Smooth muscle cell (in vitro differentiated cells): ENCODE measurements around the gene SDF4. TPM values are rescaled to one million over a fixed set of nuclear protein-coding genes. Genes with fewer than 3 reads are reported as not detected.
"Not testable (repeated sequence)": the region's sequence is repeated elsewhere in the genome, so short reads cannot be mapped to it uniquely, and the experiment has no call there.

Experiments
- DNase-seq: peaks from one replicate; lab custom pipeline; 2025; ENCODE audit not compliant: unreplicated experiment; lab: John Stamatoyannopoulos, UW
- H2AFZ ChIP-seq: fragments of 200-600 bp; sonication (generic); 2 replicates; pipeline ENCODE4 v1.6.0; 2016; ENCODE audit warnings: antibody characterized with exemption, low read depth, mild to moderate bottlenecking
- H3F3A ChIP-seq: fragments of 200-600 bp; sonication (generic); 2 replicates; pipeline ENCODE4 v1.6.0; 2017; ENCODE audit warnings: antibody characterized with exemption, low read depth
- H3K27ac ChIP-seq: fragments of 200-600 bp; sonication (generic); 2 replicates; pipeline ENCODE4 v1.5.1; 2016; ENCODE audit warnings: low read depth, mild to moderate bottlenecking
- H3K27me3 ChIP-seq: fragments of 200-600 bp; sonication (generic); 2 replicates; pipeline ENCODE4 v1.6.1; 2016; ENCODE audit warnings: low read depth, mild to moderate bottlenecking
- H3K36me3 ChIP-seq: fragments of 200-600 bp; sonication (generic); 2 replicates; pipeline ENCODE4 v1.5.1; 2016; ENCODE audit warnings: low read depth
- H3K4me1 ChIP-seq: fragments of 200-600 bp; sonication (generic); 2 replicates; pipeline ENCODE4 v1.5.1; 2016; ENCODE audit warnings: low read depth
- H3K4me2 ChIP-seq: fragments of 200-600 bp; sonication (generic); 2 replicates; pipeline ENCODE4 v1.6.0; 2016; ENCODE audit warnings: mild to moderate bottlenecking
- H3K4me3 ChIP-seq: fragments of 200-600 bp; sonication (generic); 2 replicates; pipeline ENCODE4 v1.5.1; 2016; ENCODE audit warnings: mild to moderate bottlenecking
- H3K79me2 ChIP-seq: fragments of 200-600 bp; sonication (generic); 2 replicates; pipeline ENCODE4 v1.6.0; 2016; ENCODE audit warnings: low read depth, mild to moderate bottlenecking
- H3K9ac ChIP-seq: fragments of 200-600 bp; sonication (generic); 2 replicates; pipeline ENCODE4 v1.6.0; 2016; ENCODE audit warnings: low read depth
- H3K9me3 ChIP-seq: fragments of 200-600 bp; sonication (generic); replicated peaks from 2 replicates; pipeline ENCODE4 v1.5.1; 2016; ENCODE audit warnings: low read depth
- H4K20me1 ChIP-seq: fragments of 200-600 bp; sonication (generic); 2 replicates; pipeline ENCODE4 v1.6.0; 2016; ENCODE audit warnings: low read depth
- CTCF ChIP-seq: fragments of 200-600 bp; sonication (generic); IDR thresholded peaks from 2 replicates; pipeline ENCODE4 v1.5.1; 2017; ENCODE audit warnings: borderline replicate concordance, mild to moderate bottlenecking, antibody characterized with exemption; ENCODE audit not compliant: insufficient read depth, poor library complexity, severe bottlenecking
- WGBS: methylation state at CpG from one replicate; pipeline ENCODE4 v1.1.7; 2016; ENCODE audit warnings: low lambda C conversion rate; 5-methylcytosine and 5-hydroxymethylcytosine counted together
- polyA plus RNA-seq: library from polyadenylated mRNA; unstranded; fragments of >200 nt; fragmentation: Nextera tagmentation; extraction: Ambion mirVana; gene quantifications from 2 replicates; pipeline ENCODE4 v1.2.1, GENCODE V29; 2016
- total RNA-seq: library from RNA; depleted of rRNA; stranded (reverse); fragments of >200 nt; gene quantifications from 2 replicates; pipeline ENCODE4 v1.2.3, GENCODE V29; 2014

SDF4 gene
- total and polyA plus RNA-seq, 2 experiments from 2014 or later = 94.9 to 263 TPM

- Histone ChIP-seq H3K27me3 (no peaks in the 10 kb centered on the region), H4K20me1 (peaks cover 51% of the 10 kb centered on the region), H3K4me2 (no peak overlapping the region), H3F3A (no peaks in the 10 kb centered on the region), H3K4me1 (no peaks in the 10 kb centered on the region), H3K9me3 (no peaks in the 10 kb centered on the region), H3K79me2 (no peaks in the 10 kb centered on the region), H2AFZ (no peak overlapping the region), H3K27ac (no peak overlapping the region), H3K36me3 (no peaks in the 10 kb centered on the region), H3K4me3 (no peak overlapping the region), H3K9ac (no peak overlapping the region)
- DNase-seq = no peak
- TF ChIP-seq CTCF = no peak
- WGBS = 96% methylated on average over 50 of the region's 50 CpGs
Measured at GRCh38 chr1:1253972-1254666, 22.3 kb upstream of the SDF4 start.

- Histone ChIP-seq H4K20me1 (peaks cover 43% of the 10 kb centered on the region), H3K27me3 (no peaks in the 10 kb centered on the region), H3F3A (no peaks in the 10 kb centered on the region), H3K9ac (no peak overlapping the region), H3K36me3 (no peaks in the 10 kb centered on the region), H3K9me3 (no peaks in the 10 kb centered on the region), H3K4me1 (no peaks in the 10 kb centered on the region), H2AFZ (no peak overlapping the region), H3K27ac (no peak overlapping the region), H3K4me2 (no peak overlapping the region), H3K79me2 (no peaks in the 10 kb centered on the region), H3K4me3 (no peak overlapping the region)
- no peak for TF ChIP-seq CTCF
- 93% methylated on average over 12 of the region's 12 CpGs for whole genome bisulfite sequencing
- no peak for DNase-seq
Measured at GRCh38 chr1:1253314-1253713, 21.5 kb upstream of the SDF4 start.

DNA sequence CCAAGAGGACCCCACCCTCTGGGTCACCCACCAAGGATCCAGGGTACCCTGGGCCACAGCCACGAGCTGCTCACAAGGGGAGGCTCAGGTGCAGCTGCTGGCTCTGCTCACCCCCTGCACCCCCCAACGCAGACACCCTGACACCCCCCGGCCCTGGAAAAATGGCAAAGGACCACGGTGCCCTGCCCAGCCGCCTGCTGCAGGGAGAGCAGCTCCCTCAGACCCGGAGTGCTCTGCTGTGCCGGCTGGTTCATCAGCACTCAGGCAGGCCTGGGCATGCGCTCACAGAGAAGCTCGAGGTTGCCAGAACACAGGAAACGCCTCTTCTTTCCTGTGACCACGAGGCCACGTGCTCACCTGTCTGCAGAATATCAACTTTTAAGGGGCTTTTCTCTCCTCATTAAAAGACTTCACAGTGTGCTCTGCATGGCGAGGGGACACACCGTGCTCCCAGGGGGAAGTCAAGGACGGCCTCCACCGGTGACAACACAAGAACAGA lies 19.0 kb upstream of the SDF4 start:
- H3K9me3 ChIP-seq = no peaks in the 10 kb centered on the region
- H3F3A ChIP-seq = no peaks in the 10 kb centered on the region
- no peak for TF ChIP-seq CTCF
- no peaks in the 10 kb centered on the region for H3K27me3 ChIP-seq
- no peak overlapping the region for H3K9ac ChIP-seq
- peaks cover 45% of the 10 kb centered on the region for H4K20me1 ChIP-seq
- H3K4me2 ChIP-seq = no peak overlapping the region
- peaks cover 9% of the 10 kb centered on the region for H3K4me1 ChIP-seq
- DNase-seq = no peak
- no peak overlapping the region for H3K27ac ChIP-seq
- WGBS = 77% methylated on average over 16 of the region's 16 CpGs
- H3K4me3 ChIP-seq = no peak overlapping the region
- no peaks in the 10 kb centered on the region for H3K36me3 ChIP-seq
- H3K79me2 ChIP-seq = no peaks in the 10 kb centered on the region
- H2AFZ ChIP-seq = no peak overlapping the region

GRCh38 chr1:1248009-1248913 lies 16.5 kb upstream of the SDF4 start:
- not testable (repeated sequence) for H3K4me1 ChIP-seq, H2AFZ ChIP-seq, H3K4me2 ChIP-seq, DNase-seq, H3K27ac ChIP-seq, H3K4me3 ChIP-seq, H3K27me3 ChIP-seq, H3K9me3 ChIP-seq, H3K79me2 ChIP-seq, H3K9ac ChIP-seq, H3F3A ChIP-seq, H3K36me3 ChIP-seq
- 95% methylated on average over 21 of the region's 21 CpGs for WGBS
- H4K20me1 ChIP-seq = peaks cover 26% of the 10 kb centered on the region
